Erythroblast (primary cell): ENCODE data around the gene CDC25B.

Experiments
- GATA1 ChIP-seq: IDR thresholded peaks from 2 replicates; pipeline ENCODE4 v1.6.1; 2011; ENCODE audit warnings: low read depth, mild to moderate bottlenecking, control low read depth, low read length, moderate library complexity
- POLR2A ChIP-seq: IDR thresholded peaks from 2 replicates; pipeline ENCODE4 v1.6.1; 2011; ENCODE audit warnings: mild to moderate bottlenecking, low read length

GRCh38 chr20:3781153-3781910 lies 14.8 kb upstream of the CDC25B start, which contains the start of gene SPEF1:
- TF ChIP-seq POLR2A (no peak), GATA1 (no peak)
